ENCODE measurements around the gene EIPR1. TPM values are rescaled to one million over a fixed set of nuclear protein-coding genes. Genes with fewer than 3 reads are reported as not detected.

EIPR1 gene
- total RNA-seq, 4 donors from 2014 or later: 24.9 to 46.2 (median 36.3) TPM

DNA sequence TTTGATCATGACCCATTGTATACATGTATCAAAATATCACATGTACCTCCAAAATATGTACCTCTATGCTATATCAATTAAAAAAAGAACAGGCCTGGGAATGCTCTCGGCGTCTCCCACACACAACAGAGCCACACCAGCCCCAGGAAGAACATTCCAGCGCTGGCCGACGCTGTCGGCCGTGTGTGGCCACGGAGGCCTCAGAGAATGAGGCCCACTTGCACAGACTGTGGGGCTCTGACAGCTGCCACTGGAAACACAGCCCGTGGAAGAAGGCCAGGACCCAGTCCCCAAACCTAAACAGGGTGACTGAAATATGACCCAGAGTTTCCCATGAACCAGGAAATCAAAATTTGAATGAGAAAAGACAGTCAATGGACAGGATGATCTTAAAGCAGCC, 69.7 kb downstream of the EIPR1 start:
- Histone ChIP-seq H3K9me3 (no peaks in the 10 kb centered on the region), H3K4me3 (no peak overlapping the region), H3K27ac (no peak overlapping the region), H3K36me3 (no peaks in the 10 kb centered on the region), H3K27me3 (no peaks in the 10 kb centered on the region), H3K4me1 (peaks cover 0 to 10% (median 0%) of the 10 kb centered on the region in 4 donors)
- DNase-seq (ENCODE audit: low spot score in 2 of 2): no peak
- TF ChIP-seq EP300 (IDR thresholded peaks at IDR 0.05): no peak
- no peak for TF ChIP-seq POLR2A (IDR thresholded peaks at IDR 0.05)
- no peak for TF ChIP-seq CTCF (IDR thresholded peaks at IDR 0.05)
- WGBS, 2 donors: 82 to 84% methylated on average over 9 of the region's 9 CpGs

- WGBS, 2 donors: 95 to 98% methylated on average over 8 to 9 of the region's 9 CpGs
- Histone ChIP-seq H3K27me3 (no peaks in the 10 kb centered on the region), H3K9me3 (no peaks in the 10 kb centered on the region), H3K4me3 (no peak overlapping the region), H3K4me1 (peaks cover 0 to 10% (median 0%) of the 10 kb centered on the region in 4 donors), H3K36me3 (no peaks in the 10 kb centered on the region), H3K27ac (no peak overlapping the region)
- DNase-seq (ENCODE audit: low spot score in 2 of 2): no peak
- TF ChIP-seq POLR2A (IDR thresholded peaks at IDR 0.05) (no peak), EP300 (IDR thresholded peaks at IDR 0.05) (no peak), CTCF (IDR thresholded peaks at IDR 0.05) (no peak)
Observed at GRCh38 chr2:3307236-3307635, 70.4 kb downstream of the EIPR1 start.

DNA sequence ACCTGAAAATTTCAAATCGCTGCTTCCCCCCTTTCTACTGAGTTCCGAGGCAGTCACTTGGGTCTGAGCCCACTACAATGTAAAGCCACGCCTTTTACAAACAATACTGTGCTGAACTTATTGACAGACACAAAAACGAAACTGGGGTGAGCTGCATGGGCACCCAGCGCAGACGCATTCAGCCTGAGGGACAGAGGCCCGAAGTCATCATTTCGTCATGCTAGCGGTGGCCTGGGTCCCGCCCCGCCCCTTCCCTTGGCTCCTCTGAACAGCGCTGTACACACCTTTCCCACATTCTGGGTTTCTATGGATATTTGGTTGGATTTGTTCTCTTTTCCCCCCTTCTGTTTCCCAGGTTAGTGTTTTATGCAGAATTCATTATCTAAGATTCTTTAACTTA, 71.7 kb downstream of the EIPR1 start:
- Histone ChIP-seq H3K27me3 (no peaks in the 10 kb centered on the region), H3K9me3 (no peaks in the 10 kb centered on the region), H3K4me3 (no peak overlapping the region), H3K36me3 (no peaks in the 10 kb centered on the region), H3K4me1 (peaks cover 0 to 10% (median 0%) of the 10 kb centered on the region in 4 donors), H3K27ac (no peak overlapping the region)
- TF ChIP-seq EP300 (IDR thresholded peaks at IDR 0.05) (no peak), POLR2A (IDR thresholded peaks at IDR 0.05) (no peak), CTCF (IDR thresholded peaks at IDR 0.05) (no peak)
- 91 to 95% methylated on average over 12 of the region's 12 CpGs for WGBS, 2 donors
- DNase-seq (ENCODE audit: low spot score in 2 of 2): no peak

DNA sequence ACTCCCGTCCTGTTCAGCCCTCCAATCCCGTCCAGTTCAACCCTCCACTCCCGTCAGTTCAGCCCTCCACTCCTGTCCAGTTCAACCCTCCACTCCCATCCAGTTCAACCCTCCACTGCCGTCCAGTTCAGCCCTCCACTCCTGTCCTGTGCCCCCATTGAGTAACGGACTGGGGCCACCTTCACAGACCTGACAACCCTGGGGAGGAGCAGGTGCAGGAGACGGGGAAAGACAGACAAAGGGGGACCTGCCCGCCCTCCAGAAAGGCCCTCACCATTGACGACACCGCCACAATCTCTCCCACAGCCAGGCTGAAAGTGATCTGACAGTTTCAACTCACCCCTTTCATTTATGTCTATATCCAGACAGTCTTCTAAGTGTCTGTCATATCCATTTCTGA, 72.2 kb downstream of the EIPR1 start:
- no peak overlapping the region for H3K4me3 ChIP-seq
- peaks cover 0 to 10% (median 0%) of the 10 kb centered on the region in 4 donors for H3K4me1 ChIP-seq
- H3K27me3 ChIP-seq: no peaks in the 10 kb centered on the region
- DNase-seq (ENCODE audit: low spot score in 2 of 2): no peak
- no peaks in the 10 kb centered on the region for H3K36me3 ChIP-seq
- H3K9me3 ChIP-seq: no peaks in the 10 kb centered on the region
- no peak for TF ChIP-seq POLR2A (IDR thresholded peaks at IDR 0.05)
- TF ChIP-seq EP300 (IDR thresholded peaks at IDR 0.05): no peak
- no peak for TF ChIP-seq CTCF (IDR thresholded peaks at IDR 0.05)
- no peak overlapping the region for H3K27ac ChIP-seq
- WGBS, 2 donors: 93% methylated on average over 9 of the region's 9 CpGs

DNA sequence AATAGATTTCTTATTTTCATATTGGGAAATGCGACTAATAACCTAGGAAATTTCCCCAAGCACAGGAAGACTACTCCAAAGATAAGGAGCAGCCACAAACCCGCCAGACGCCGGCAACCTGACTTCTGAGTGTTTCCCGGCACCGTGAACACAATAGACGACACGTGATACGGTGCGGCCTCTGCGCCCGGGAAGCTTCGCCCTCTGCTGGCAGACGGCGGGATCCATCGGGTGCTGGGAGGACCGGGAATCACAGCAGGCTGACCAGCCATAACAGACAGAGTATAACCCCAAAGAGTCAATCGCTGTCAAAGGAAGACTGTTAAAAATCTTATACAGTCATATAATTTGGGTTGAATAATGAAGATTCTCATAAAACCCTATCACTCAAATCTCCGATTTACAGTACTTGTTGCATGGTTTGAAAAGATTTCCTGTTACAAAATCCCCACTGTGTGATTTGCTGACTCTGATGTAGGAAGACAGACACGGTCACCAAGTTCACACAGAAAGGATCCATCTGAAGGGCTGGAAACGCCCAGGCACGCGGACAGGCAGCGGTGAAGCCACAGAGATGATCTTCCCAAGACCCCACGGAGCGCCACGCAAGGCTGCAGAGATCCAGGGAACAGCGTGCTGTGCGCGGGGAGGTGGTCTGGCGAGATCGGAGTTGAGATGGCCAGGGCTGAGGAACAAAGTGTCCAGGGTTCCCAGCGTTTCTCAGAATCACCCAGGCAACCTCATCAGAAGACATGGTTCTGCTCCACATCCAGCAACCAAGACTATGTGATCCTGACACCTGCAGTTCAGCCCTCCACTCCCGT, 73.8 kb downstream of the EIPR1 start:
- peak; percentile 76 to 87 for DNase-seq (ENCODE audit: low spot score in 2 of 2)
- WGBS, 2 donors: 39 to 43% methylated on average over 32 to 34 of the region's 34 CpGs
- Histone ChIP-seq H3K27me3 (no peaks in the 10 kb centered on the region), H3K27ac (peak overlapping the region in 2 of 4 donors; percentile 14 to 53), H3K4me3 (peak overlapping the region in 3 of 4 donors; percentile 5 to 35 (median 27)), H3K4me1 (peaks cover 0 to 10% (median 0%) of the 10 kb centered on the region in 4 donors), H3K36me3 (no peaks in the 10 kb centered on the region), H3K9me3 (no peaks in the 10 kb centered on the region)
- no peak for TF ChIP-seq POLR2A (IDR thresholded peaks at IDR 0.05)
- TF ChIP-seq CTCF (IDR thresholded peaks at IDR 0.05): peak; percentile 89 to 94 (median 93)
- TF ChIP-seq EP300 (IDR thresholded peaks at IDR 0.05): no peak
